NCI-H2227 (cell line): ENCODE results near the gene SERPINB12.

Experiments used
- DNase-seq: peaks from one replicate; lab custom pipeline; 2025; ENCODE audit not compliant: unreplicated experiment; lab: John Stamatoyannopoulos, UW

The SERPINB12 gene

GRCh38 chr18:63542069-63542468, at the start of gene SERPINB12:
Gene SERPINB12 (plus strand): TSS chr18:63542369. CDS start chr18:63556160, 13,791 bp downstream.
- no peak for DNase-seq

- no peak for DNase-seq
Observed at GRCh38 chr18:63492851-63493250, 49.3 kb upstream of the SERPINB12 start.

GRCh38 chr18:63495675-63496074, 46.5 kb upstream of the SERPINB12 start:
- no peak for DNase-seq

GRCh38 chr18:63505566-63506335, 36.4 kb upstream of the SERPINB12 start:
- DNase-seq = no peak

- no peak for DNase-seq
Observed at GRCh38 chr18:63506336-63506646, 35.9 kb upstream of the SERPINB12 start.

- no peak for DNase-seq
Observed at GRCh38 chr18:63508596-63508995, 33.6 kb upstream of the SERPINB12 start.

- DNase-seq = peak; percentile 23
Observed at GRCh38 chr18:63511285-63511684, 30.9 kb upstream of the SERPINB12 start.

- DNase-seq = no peak
Observed at GRCh38 chr18:63514326-63514725, 27.8 kb upstream of the SERPINB12 start.

GRCh38 chr18:63514888-63515678, 27.1 kb upstream of the SERPINB12 start:
- no peak for DNase-seq

- DNase-seq = no peak
Observed at GRCh38 chr18:63515801-63516200, 26.4 kb upstream of the SERPINB12 start.

GRCh38 chr18:63518178-63519012, 23.8 kb upstream of the SERPINB12 start:
- peak; percentile 92 for DNase-seq

GRCh38 chr18:63520053-63520685, 22.0 kb upstream of the SERPINB12 start:
- DNase-seq = no peak

- DNase-seq = no peak
Observed at GRCh38 chr18:63523660-63524059, 18.5 kb upstream of the SERPINB12 start.

GRCh38 chr18:63527251-63527650, 14.9 kb upstream of the SERPINB12 start:
- DNase-seq = no peak

GRCh38 chr18:63528863-63529492, 13.2 kb upstream of the SERPINB12 start:
- DNase-seq = no peak

- DNase-seq = no peak
Observed at GRCh38 chr18:63532471-63532870, 9.7 kb upstream of the SERPINB12 start.

GRCh38 chr18:63534615-63535014, 7.6 kb upstream of the SERPINB12 start:
- DNase-seq = no peak

GRCh38 chr18:63539904-63540510, 2.2 kb upstream of the SERPINB12 start:
- DNase-seq = no peak

GRCh38 chr18:63544017-63544416, 1.8 kb downstream of the SERPINB12 start:
- no peak for DNase-seq

- DNase-seq = peak; percentile 9
Observed at GRCh38 chr18:63545000-63545399, 2.8 kb downstream of the SERPINB12 start.
